ENCODE measurements around the gene SLC9A5.

SLC9A5 gene

GRCh38 chr16:67255553-67256221 lies 6.9 kb downstream of the SLC9A5 start:
- no peak overlapping the region for H3K4me3 ChIP-seq (ENCODE audit: low read depth, low read length)

GRCh38 chr16:67256701-67257230 lies 8.0 kb downstream of the SLC9A5 start:
- H3K4me3 ChIP-seq (ENCODE audit: low read depth, low read length): no peak overlapping the region

GRCh38 chr16:67257486-67258160 lies 8.8 kb downstream of the SLC9A5 start:
- H3K4me3 ChIP-seq (ENCODE audit: low read depth, low read length): no peak overlapping the region

GRCh38 chr16:67258161-67258835 lies 9.5 kb downstream of the SLC9A5 start:
- no peak overlapping the region for H3K4me3 ChIP-seq (ENCODE audit: low read depth, low read length)

- no peak overlapping the region for H3K4me3 ChIP-seq (ENCODE audit: low read depth, low read length)
These were observed 10.9 kb downstream of the SLC9A5 start for GRCh38 chr16:67259705-67260104.

- H3K4me3 ChIP-seq (ENCODE audit: low read depth, low read length): no peak overlapping the region
These were observed 11.8 kb downstream of the SLC9A5 start for GRCh38 chr16:67260426-67261063.

GRCh38 chr16:67263201-67263600 lies 14.4 kb downstream of the SLC9A5 start:
- no peak overlapping the region for H3K4me3 ChIP-seq (ENCODE audit: low read depth, low read length)

- no peak overlapping the region for H3K4me3 ChIP-seq (ENCODE audit: low read depth, low read length)
These were observed 15.5 kb downstream of the SLC9A5 start for GRCh38 chr16:67264277-67264676.

GRCh38 chr16:67264866-67265265 lies 16.1 kb downstream of the SLC9A5 start:
- H3K4me3 ChIP-seq (ENCODE audit: low read depth, low read length): no peak overlapping the region

- no peak overlapping the region for H3K4me3 ChIP-seq (ENCODE audit: low read depth, low read length)
These were observed 17.1 kb downstream of the SLC9A5 start for GRCh38 chr16:67265834-67266233.

GRCh38 chr16:67268136-67268579 lies 19.4 kb downstream of the SLC9A5 start:
- no peak overlapping the region for H3K4me3 ChIP-seq (ENCODE audit: low read depth, low read length)

GRCh38 chr16:67269766-67270165 lies 21.0 kb downstream of the SLC9A5 start:
- H3K4me3 ChIP-seq (ENCODE audit: low read depth, low read length): no peak overlapping the region

GRCh38 chr16:67270931-67271338 lies 22.2 kb downstream of the SLC9A5 start:
- no peak overlapping the region for H3K4me3 ChIP-seq (ENCODE audit: low read depth, low read length)

- H3K4me3 ChIP-seq (ENCODE audit: low read depth, low read length): no peak overlapping the region
These were observed 22.7 kb downstream of the SLC9A5 start for GRCh38 chr16:67271446-67271845.

- no peak overlapping the region for H3K4me3 ChIP-seq (ENCODE audit: low read depth, low read length)
These were observed 26.5 kb downstream of the SLC9A5 start for GRCh38 chr16:67275321-67275720.

- H3K4me3 ChIP-seq (ENCODE audit: low read depth, low read length): no peak overlapping the region
These were observed 28.7 kb downstream of the SLC9A5 start for GRCh38 chr16:67277294-67277998.

- peak overlapping the region; percentile 30 for H3K4me3 ChIP-seq (ENCODE audit: low read depth, low read length)
These were observed 29.4 kb downstream of the SLC9A5 start for GRCh38 chr16:67277999-67278772.

GRCh38 chr16:67278773-67279295 lies 30.1 kb downstream of the SLC9A5 start:
- peak overlapping the region; percentile 30 for H3K4me3 ChIP-seq (ENCODE audit: low read depth, low read length)

GRCh38 chr16:67279296-67280089 lies 30.7 kb downstream of the SLC9A5 start, which contains the start of gene PLEKHG4:
Gene PLEKHG4 (plus strand): TSS chr16:67279532. CDS start chr16:67280045, 513 bp downstream.
- peak within 1 kb of the TSS; percentile 30 for H3K4me3 ChIP-seq (ENCODE audit: low read depth, low read length)
